MM.1S (cell line): Measurements from ENCODE around the gene SLC30A5.

Experiments
- DNase-seq: peaks from one replicate; pipeline ENCODE4 v3.0.0-alpha.2; 2015
- H2AFZ ChIP-seq: fragments of 300-600 bp; sonication (generic); 2 replicates; pipeline ENCODE4 v1.6.0; 2016; ENCODE audit warnings: antibody characterized with exemption, low read length
- H3F3A ChIP-seq: fragments of 300-600 bp; sonication (generic); 2 replicates; pipeline ENCODE4 v1.6.1; 2016; ENCODE audit warnings: mild to moderate bottlenecking, antibody characterized with exemption, low read length, moderate library complexity, mixed read lengths; ENCODE audit not compliant: insufficient read depth
- H3K27ac ChIP-seq: fragments of 300-600 bp; sonication (generic); 2 replicates; pipeline ENCODE4 v1.5.1; 2016; ENCODE audit warnings: mild to moderate bottlenecking, low read length
- H3K27me3 ChIP-seq: fragments of 300-600 bp; sonication (generic); replicated peaks from 2 replicates; pipeline ENCODE4 v1.6.0; 2016; ENCODE audit warnings: low read length; ENCODE audit not compliant: insufficient read depth
- H3K36me3 ChIP-seq: fragments of 300-600 bp; sonication (generic); replicated peaks from 2 replicates; pipeline ENCODE4 v1.6.1; 2016; ENCODE audit warnings: mild to moderate bottlenecking, low read length, mixed read lengths; ENCODE audit not compliant: insufficient read depth
- H3K4me1 ChIP-seq: fragments of 300-600 bp; sonication (generic); 2 replicates; pipeline ENCODE4 v1.6.1; 2016; ENCODE audit warnings: low read length, mixed read lengths
- H3K4me2 ChIP-seq: fragments of 300-600 bp; sonication (generic); 2 replicates; pipeline ENCODE4 v1.6.0; 2016; ENCODE audit warnings: low read depth, low read length
- H3K4me3 ChIP-seq: fragments of 300-600 bp; sonication (generic); 2 replicates; pipeline ENCODE4 v1.5.1; 2016; ENCODE audit warnings: low read length, mixed read lengths
- H3K79me2 ChIP-seq: fragments of 300-600 bp; sonication (generic); 2 replicates; pipeline ENCODE4 v1.6.1; 2016; ENCODE audit warnings: mixed run types, low read length, mixed read lengths
- H3K9ac ChIP-seq: fragments of 300-600 bp; sonication (generic); 2 replicates; pipeline ENCODE4 v1.6.1; 2016; ENCODE audit warnings: low read length, mixed read lengths
- H3K9me2 ChIP-seq: fragments of 300-600 bp; sonication (generic); replicated peaks from 2 replicates; pipeline ENCODE4 v1.6.1; 2016; ENCODE audit warnings: mild to moderate bottlenecking, low read length, mixed read lengths; ENCODE audit not compliant: insufficient read depth
- H3K9me3 ChIP-seq: fragments of 300-600 bp; sonication (generic); replicated peaks from 2 replicates; pipeline ENCODE4 v1.6.1; 2016; ENCODE audit warnings: mild to moderate bottlenecking, low read length, mixed read lengths; ENCODE audit not compliant: insufficient read depth
- H4K20me1 ChIP-seq: fragments of 300-600 bp; sonication (generic); 2 replicates; pipeline ENCODE4 v1.6.1; 2016; ENCODE audit warnings: mild to moderate bottlenecking, low read length, moderate library complexity, mixed read lengths; ENCODE audit not compliant: insufficient read depth
- EZH2 ChIP-seq: fragments of 300-600 bp; sonication (generic); optimal IDR thresholded peaks from 2 replicates; pipeline ENCODE3; 2017; ENCODE audit warnings: low read depth, mild to moderate bottlenecking, antibody characterized with exemption, low read length, mixed read lengths
- EZH2phosphoT487 ChIP-seq: fragments of 300-600 bp; sonication (generic); IDR thresholded peaks from 2 replicates; pipeline ENCODE4 v1.6.1; 2018; ENCODE audit warnings: antibody characterized with exemption, low read length
- TF ChIP-seq, protein P1 (sequence below): fragments of 300-600 bp; sonication (generic); IDR thresholded peaks from 2 replicates; pipeline ENCODE4 v1.5.1; 2016; ENCODE audit warnings: antibody characterized with exemption, low read length, mixed read lengths

SLC30A5 gene

DNA sequence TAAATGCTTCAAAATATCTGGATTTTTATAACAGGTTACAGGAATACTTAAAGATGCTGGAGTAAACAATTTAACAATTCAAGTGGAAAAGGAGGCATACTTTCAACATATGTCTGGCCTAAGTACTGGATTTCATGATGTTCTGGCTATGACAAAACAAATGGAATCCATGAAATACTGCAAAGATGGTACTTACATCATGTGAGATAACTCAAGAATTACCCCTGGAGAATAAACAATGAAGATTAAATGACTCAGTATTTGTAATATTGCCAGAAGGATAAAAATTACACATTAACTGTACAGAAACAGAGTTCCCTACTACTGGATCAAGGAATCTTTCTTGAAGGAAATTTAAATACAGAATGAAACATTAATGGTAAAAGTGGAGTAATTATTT, 35.6 kb downstream of the SLC30A5 start:
- no peak overlapping the region for H3K4me3 ChIP-seq
- H3K36me3 ChIP-seq: peaks cover 7% of the 10 kb centered on the region; the same call in 1 of the 2 replicates
- TF ChIP-seq EZH2 (no peak), EZH2phosphoT487 (no peak)
- TF ChIP-seq, protein P1, sequence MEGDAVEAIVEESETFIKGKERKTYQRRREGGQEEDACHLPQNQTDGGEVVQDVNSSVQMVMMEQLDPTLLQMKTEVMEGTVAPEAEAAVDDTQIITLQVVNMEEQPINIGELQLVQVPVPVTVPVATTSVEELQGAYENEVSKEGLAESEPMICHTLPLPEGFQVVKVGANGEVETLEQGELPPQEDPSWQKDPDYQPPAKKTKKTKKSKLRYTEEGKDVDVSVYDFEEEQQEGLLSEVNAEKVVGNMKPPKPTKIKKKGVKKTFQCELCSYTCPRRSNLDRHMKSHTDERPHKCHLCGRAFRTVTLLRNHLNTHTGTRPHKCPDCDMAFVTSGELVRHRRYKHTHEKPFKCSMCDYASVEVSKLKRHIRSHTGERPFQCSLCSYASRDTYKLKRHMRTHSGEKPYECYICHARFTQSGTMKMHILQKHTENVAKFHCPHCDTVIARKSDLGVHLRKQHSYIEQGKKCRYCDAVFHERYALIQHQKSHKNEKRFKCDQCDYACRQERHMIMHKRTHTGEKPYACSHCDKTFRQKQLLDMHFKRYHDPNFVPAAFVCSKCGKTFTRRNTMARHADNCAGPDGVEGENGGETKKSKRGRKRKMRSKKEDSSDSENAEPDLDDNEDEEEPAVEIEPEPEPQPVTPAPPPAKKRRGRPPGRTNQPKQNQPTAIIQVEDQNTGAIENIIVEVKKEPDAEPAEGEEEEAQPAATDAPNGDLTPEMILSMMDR: no peak
- no peaks in the 10 kb centered on the region for H3F3A ChIP-seq
- H2AFZ ChIP-seq: no peak overlapping the region
- H3K9me2 ChIP-seq: no peaks in the 10 kb centered on the region
- no peaks in the 10 kb centered on the region for H3K4me1 ChIP-seq
- no peak overlapping the region for H3K9ac ChIP-seq
- H4K20me1 ChIP-seq: no peaks in the 10 kb centered on the region
- no peak for DNase-seq
- H3K79me2 ChIP-seq: no peaks in the 10 kb centered on the region
- H3K4me2 ChIP-seq: no peak overlapping the region
- H3K27me3 ChIP-seq: no peaks in the 10 kb centered on the region
- H3K9me3 ChIP-seq: no peaks in the 10 kb centered on the region
- no peak overlapping the region for H3K27ac ChIP-seq

GRCh38 chr5:69130241-69130640, 36.4 kb downstream of the SLC30A5 start:
- Histone ChIP-seq H3K27ac (no peak overlapping the region), H3K27me3 (no peaks in the 10 kb centered on the region), H3K79me2 (no peaks in the 10 kb centered on the region), H3K36me3 (peaks cover 7% of the 10 kb centered on the region; the same call in 1 of the 2 replicates), H3K9me2 (no peaks in the 10 kb centered on the region), H3K9me3 (no peaks in the 10 kb centered on the region), H3F3A (no peaks in the 10 kb centered on the region), H2AFZ (no peak overlapping the region), H4K20me1 (no peaks in the 10 kb centered on the region), H3K9ac (no peak overlapping the region), H3K4me3 (no peak overlapping the region), H3K4me1 (no peaks in the 10 kb centered on the region), H3K4me2 (no peak overlapping the region)
- DNase-seq: no peak
- TF ChIP-seq, protein P1: no peak
- TF ChIP-seq EZH2phosphoT487: no peak
- TF ChIP-seq EZH2: no peak

DNA sequence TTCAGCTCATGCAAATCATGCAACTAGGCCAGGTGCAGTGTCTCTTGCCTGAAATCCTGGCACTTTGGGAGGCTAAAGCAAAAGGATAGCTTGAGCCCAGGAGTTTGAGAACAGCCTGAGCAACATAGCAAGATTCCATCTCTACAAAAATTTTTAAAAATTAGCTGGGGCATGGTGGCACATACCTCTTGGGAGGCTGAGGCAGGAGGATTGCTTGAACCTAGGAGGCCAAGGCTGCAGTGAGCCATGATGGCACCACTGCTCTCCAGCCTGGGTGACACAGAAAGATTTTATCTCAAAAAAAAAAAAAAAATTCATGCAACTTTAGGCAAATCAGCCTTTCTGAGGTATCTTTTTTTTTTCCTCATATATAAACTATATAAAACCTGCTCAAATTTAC, 37.5 kb downstream of the SLC30A5 start:
- no peaks in the 10 kb centered on the region for H4K20me1 ChIP-seq
- no peak overlapping the region for H3K27ac ChIP-seq
- H2AFZ ChIP-seq: no peak overlapping the region
- TF ChIP-seq EZH2 (no peak), EZH2phosphoT487 (no peak)
- TF ChIP-seq, protein P1: no peak
- no peaks in the 10 kb centered on the region for H3K27me3 ChIP-seq
- H3F3A ChIP-seq: no peaks in the 10 kb centered on the region
- no peaks in the 10 kb centered on the region for H3K4me1 ChIP-seq
- no peaks in the 10 kb centered on the region for H3K9me2 ChIP-seq
- DNase-seq: no peak
- H3K4me2 ChIP-seq: no peak overlapping the region
- H3K4me3 ChIP-seq: no peak overlapping the region
- H3K9me3 ChIP-seq: no peaks in the 10 kb centered on the region
- no peaks in the 10 kb centered on the region for H3K79me2 ChIP-seq
- no peak overlapping the region for H3K9ac ChIP-seq
- H3K36me3 ChIP-seq: peaks cover 7% of the 10 kb centered on the region; the same call in 1 of the 2 replicates
